ENCODE data around the gene TXNRD3. TPM values are rescaled to one million over a fixed set of nuclear protein-coding genes. Genes with fewer than 3 reads are reported as not detected.

The TXNRD3 gene
- total and polyA plus RNA-seq, 2 experiments from 2014 or later, result 8.7 to 11.7 TPM

- Histone ChIP-seq H3K4me3 (no peak overlapping the region), H3K4me1 (ENCODE audit: low read depth) (no peaks in the 10 kb centered on the region), H3K9me3 (ENCODE audit: low read depth) (no peaks in the 10 kb centered on the region), H3K27ac (no peak overlapping the region), H3K36me3 (no peaks in the 10 kb centered on the region), H3K27me3 (peaks cover 40% of the 10 kb centered on the region)
- no peak for TF ChIP-seq CTCF (IDR thresholded peaks at IDR 0.05; ENCODE audit: low read depth, low read length)
- no peak for DNase-seq (ENCODE audit: low read depth in 1 of 2, low spot score in 1 of 2)
Observed at GRCh38 chr3:126678693-126679317, 23.9 kb upstream of the TXNRD3 start.

- Histone ChIP-seq H3K9me3 (ENCODE audit: low read depth) (no peaks in the 10 kb centered on the region), H3K4me3 (no peak overlapping the region), H3K27ac (no peak overlapping the region), H3K36me3 (no peaks in the 10 kb centered on the region), H3K27me3 (peaks cover 40% of the 10 kb centered on the region), H3K4me1 (ENCODE audit: low read depth) (no peaks in the 10 kb centered on the region)
- no peak for DNase-seq (ENCODE audit: low read depth in 1 of 2, low spot score in 1 of 2)
- no peak for TF ChIP-seq CTCF (IDR thresholded peaks at IDR 0.05; ENCODE audit: low read depth, low read length)
Observed at GRCh38 chr3:126677862-126678503, 23.1 kb upstream of the TXNRD3 start.

GRCh38 chr3:126676919-126677705 lies 22.2 kb upstream of the TXNRD3 start:
- TF ChIP-seq CTCF (IDR thresholded peaks at IDR 0.05; ENCODE audit: low read depth, low read length), result no peak
- Histone ChIP-seq H3K36me3 (no peaks in the 10 kb centered on the region), H3K27ac (no peak overlapping the region), H3K27me3 (peaks cover 40% of the 10 kb centered on the region), H3K4me1 (ENCODE audit: low read depth) (no peaks in the 10 kb centered on the region), H3K4me3 (no peak overlapping the region), H3K9me3 (ENCODE audit: low read depth) (no peaks in the 10 kb centered on the region)
- DNase-seq (ENCODE audit: low read depth in 1 of 2, low spot score in 1 of 2), result no peak

- H3K9me3 ChIP-seq (ENCODE audit: low read depth), result no peaks in the 10 kb centered on the region
- DNase-seq (ENCODE audit: low read depth in 1 of 2, low spot score in 1 of 2), result no peak
- H3K36me3 ChIP-seq, result no peaks in the 10 kb centered on the region
- H3K4me1 ChIP-seq (ENCODE audit: low read depth), result no peaks in the 10 kb centered on the region
- TF ChIP-seq CTCF (IDR thresholded peaks at IDR 0.05; ENCODE audit: low read depth, low read length), result no peak
- no peak overlapping the region for H3K27ac ChIP-seq
- H3K27me3 ChIP-seq, result peaks cover 15% of the 10 kb centered on the region
- H3K4me3 ChIP-seq, result no peak overlapping the region
Observed at GRCh38 chr3:126672741-126673140, 17.8 kb upstream of the TXNRD3 start.

- DNase-seq (ENCODE audit: low read depth in 1 of 2, low spot score in 1 of 2), result no peak
- Histone ChIP-seq H3K4me3 (no peak overlapping the region), H3K27ac (no peak overlapping the region)
Observed at GRCh38 chr3:126672340-126672739, 17.4 kb upstream of the TXNRD3 start.

More at GRCh38 chr3:126672340-126672739, 17.4 kb upstream of the TXNRD3 start:
- Histone ChIP-seq H3K27me3 (peaks cover 11% of the 10 kb centered on the region), H3K4me1 (ENCODE audit: low read depth) (no peaks in the 10 kb centered on the region), H3K36me3 (no peaks in the 10 kb centered on the region), H3K9me3 (ENCODE audit: low read depth) (no peaks in the 10 kb centered on the region)
- no peak for TF ChIP-seq CTCF (IDR thresholded peaks at IDR 0.05; ENCODE audit: low read depth, low read length)

Measured in cardiac muscle cell (in vitro differentiated cells and primary cell).